ENCODE results near the gene TEDDM1.
A peak's percentile ranks its signal among the peaks of the same experiment; 100 is the strongest.

Gene TEDDM1

DNA sequence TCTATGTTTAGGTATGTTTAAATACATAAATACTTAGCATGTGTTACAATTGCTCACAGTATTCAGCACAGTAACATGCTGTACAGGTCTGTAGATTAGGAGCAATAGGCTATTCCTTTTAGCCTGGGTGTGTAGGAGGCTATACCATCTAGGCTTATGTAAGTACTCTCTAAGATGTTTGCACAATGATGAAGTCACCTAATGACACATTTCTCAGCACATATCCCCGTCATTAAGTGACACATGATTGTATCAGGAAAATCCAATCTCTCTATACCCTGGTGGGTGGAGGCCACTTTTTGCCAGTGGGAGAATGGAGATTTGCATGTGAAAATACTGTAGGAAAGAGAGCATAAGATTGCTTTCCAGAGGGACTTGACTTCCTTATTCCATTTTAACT is 5.5 kb upstream of the TEDDM1 start:
- DNase-seq, result peak; percentile 85 to 98

GRCh38 chr1:182405578-182405977 is 5.1 kb upstream of the TEDDM1 start:
- DNase-seq, result no peak

DNA sequence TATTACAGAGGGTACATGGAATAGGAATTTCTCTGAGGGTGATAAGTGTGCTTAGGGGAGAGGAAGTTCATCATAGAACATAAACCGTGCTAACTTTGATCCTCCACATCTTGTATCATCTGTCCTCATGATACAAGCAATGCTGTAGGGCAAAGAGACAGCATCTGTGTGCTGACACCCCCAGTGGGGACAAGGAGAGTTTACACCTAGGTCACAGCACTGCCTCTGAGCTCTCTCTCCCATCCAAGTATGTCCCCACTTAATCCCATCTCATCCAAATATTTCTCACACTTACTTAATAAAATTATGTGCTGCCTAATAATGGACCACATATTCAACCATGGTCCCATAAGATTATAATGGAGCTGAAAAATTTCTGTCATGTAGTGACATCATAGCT is 4.3 kb upstream of the TEDDM1 start:
- no peak for DNase-seq

DNA sequence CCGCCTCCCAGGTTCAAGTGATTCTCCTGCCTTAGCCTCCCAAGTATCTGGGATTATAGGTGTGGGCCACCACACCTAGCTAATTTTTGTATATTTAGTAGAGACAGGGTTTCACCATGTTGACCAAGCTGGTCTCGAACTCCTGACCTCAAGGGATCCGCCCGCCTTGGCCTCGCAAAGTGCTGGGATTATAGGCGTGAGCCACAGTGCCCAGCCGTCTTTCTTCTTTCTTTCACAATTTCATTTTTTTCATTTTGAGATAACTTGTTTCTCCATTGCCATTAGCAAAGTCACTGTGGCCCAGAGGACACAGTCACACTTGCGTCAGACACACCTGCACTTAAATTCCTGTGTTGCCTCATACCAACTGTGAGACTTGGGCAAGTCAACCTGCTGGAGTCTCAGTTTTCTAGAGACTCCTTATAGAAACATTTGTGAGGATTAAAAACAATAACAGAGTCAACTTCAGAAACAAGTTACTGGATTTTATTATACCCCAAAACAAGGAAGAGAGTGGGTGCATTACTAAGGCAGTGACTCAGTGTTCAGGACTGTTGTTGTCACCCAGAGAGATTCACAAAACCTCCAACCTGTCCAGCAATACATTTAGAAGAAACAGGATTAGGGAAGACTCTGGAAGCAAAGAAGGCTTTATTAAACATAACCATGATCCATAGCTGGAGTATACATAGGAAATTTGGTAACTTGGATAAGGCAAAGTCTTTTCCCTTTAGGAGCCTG is 2.6 kb downstream of the TEDDM1 start:
- peak in 1 of 2 donors; percentile 16 for DNase-seq

- DNase-seq, result peak in 1 of 2 donors; percentile 13
Observed at GRCh38 chr1:182395906-182396305, 4.6 kb downstream of the TEDDM1 start.

GRCh38 chr1:182394055-182394775 is 6.3 kb downstream of the TEDDM1 start:
- peak; percentile 78 to 86 for DNase-seq

DNA sequence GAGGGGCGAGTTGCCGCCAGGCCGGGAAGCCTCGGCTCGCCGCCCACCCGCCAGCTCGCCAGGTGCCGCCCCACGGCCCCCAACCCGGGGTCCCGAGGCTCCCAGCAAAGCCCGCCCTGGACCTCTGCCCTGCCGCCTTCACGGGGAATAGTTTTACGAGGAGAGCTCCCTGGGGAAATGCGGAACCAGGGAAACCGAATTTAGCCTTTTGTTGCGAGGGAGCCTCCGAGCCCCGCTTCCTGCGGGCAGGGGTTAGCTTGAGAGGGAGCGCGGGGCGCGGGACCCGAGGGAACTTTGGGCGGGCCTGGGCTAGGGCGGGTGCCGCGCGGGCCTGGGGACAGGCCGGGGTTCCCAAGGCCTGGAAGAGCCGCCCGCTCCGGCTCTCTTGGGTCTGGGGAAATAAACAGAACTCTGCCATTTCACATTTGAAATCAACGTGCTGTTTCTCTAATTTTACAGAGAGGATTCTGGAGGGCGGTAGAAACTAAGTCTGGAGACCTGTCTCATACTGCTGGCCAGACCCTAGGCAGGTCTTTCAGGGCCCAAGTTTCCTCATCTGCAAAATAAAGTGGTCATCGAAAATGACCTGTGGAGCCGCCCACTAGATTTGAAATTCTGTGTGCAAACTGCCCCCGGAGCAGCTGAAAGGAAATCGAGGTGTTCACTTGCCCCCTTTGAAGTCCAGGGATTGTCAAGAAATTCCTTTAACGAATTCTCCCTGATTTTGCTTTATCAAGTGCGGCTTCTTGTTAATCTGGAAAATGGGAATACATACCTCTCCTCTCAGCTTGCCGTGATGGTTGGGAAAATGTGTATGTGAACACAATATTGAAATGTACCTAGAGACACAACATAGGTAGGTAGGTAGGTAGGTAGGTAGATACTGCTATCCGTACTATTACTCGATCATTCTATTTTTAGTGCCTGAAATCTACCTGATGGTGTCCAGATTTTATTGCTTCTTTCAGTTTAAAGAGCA is 8.1 kb downstream of the TEDDM1 start:
- peak; percentile 43 to 49 for DNase-seq

DNA sequence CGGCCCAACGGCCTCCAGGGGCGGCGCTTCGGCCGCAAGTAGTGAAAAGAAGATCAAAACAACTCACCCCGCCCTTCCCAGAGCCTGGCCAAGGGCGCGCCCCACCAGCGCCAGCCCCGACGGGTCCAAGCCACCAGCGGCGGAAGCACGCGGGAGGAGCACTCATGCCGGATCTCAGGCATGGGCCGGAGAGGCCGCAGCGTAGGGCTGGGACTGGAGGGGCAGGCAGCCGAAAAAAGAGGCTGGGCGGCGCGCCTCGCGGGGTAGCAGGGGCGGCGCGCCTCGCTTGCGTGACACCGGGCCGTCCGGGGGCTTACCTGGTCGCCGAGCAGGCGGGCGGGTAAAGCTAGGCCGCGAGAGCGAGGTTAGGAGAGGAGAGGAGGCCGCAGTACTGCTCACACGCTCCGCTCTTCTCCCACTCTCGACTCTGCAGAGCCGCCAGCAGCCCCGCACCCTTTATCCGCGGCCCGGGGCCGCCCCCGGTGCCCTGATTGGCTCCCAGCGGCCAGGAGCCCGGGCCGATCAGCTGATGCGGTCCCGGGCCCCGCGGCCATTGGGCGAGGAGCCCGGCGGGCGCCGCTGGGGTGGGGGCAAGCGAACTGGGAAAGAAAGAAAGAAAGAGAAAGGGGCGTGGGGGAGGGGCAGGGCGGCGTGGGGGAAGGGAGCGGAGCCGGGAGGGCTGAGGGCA is 9.0 kb downstream of the TEDDM1 start, which contains the start of gene GLUL:
Gene GLUL, minus strand, starts transcription at position 429 of the 688 bp plus-strand sequence. CDS start 3,053 bp downstream, outside the sequence.
- DNase-seq, result peak; percentile 87 to 89

DNA sequence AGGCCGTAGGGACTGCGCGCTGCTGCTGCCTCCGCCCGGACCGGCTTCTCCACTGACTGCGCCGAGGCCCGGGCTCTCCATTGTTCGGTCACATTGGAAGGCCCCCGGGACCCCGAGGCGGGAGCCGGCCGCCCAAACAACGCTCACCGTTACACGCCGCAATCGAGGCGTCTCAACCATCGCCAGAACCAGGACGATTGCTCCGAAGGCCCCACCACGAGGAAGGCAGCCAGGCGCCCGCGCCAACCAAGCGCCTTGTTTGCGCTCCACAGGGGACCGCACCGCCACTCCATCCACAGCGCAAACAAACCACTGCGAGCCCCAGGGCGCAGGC is 9.5 kb downstream of the TEDDM1 start:
- no peak for DNase-seq

GRCh38 chr1:182389619-182390047 is 10.8 kb downstream of the TEDDM1 start:
- peak in 1 of 2 donors; percentile 52 for DNase-seq

- DNase-seq, result no peak
Observed at GRCh38 chr1:182388392-182389134, 11.9 kb downstream of the TEDDM1 start.

DNA sequence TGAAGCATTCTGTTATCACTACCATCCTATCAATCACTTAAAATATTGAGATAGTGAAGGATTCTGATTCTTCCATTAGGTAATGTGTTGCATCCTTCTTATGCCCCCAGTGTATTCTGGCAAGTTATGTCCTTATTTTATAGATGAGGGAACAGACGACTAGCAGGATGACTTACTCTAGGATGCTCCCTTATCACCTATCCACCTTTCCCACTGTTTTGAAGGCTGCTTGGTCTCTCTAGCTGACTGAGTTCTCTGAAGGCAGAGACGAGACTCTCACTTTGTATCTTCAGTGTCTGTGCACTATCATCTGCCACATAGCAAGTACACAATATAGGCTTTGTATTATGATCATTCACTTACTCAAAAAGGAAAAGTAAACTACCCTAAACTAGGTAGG is 12.9 kb downstream of the TEDDM1 start:
- no peak for DNase-seq

DNA sequence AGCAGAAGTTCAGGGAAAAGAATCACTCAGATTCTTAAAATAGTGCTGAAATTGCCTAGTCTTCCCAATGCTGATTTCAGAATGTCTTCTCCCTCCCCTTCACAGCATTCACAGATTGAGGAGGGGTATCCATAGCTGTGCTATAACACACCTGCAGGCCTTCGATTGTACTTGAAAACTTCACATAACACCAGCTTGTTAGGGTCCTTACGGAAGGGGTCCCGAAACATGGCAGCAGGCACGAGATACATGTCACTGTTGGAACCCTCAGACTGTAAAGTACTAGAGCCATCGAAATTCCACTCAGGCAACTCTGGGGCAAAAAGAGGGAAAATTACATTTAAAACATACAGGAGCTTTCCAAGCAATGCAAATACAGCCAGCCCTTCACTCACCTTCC is 13.5 kb downstream of the TEDDM1 start:
- DNase-seq, result no peak

DNA sequence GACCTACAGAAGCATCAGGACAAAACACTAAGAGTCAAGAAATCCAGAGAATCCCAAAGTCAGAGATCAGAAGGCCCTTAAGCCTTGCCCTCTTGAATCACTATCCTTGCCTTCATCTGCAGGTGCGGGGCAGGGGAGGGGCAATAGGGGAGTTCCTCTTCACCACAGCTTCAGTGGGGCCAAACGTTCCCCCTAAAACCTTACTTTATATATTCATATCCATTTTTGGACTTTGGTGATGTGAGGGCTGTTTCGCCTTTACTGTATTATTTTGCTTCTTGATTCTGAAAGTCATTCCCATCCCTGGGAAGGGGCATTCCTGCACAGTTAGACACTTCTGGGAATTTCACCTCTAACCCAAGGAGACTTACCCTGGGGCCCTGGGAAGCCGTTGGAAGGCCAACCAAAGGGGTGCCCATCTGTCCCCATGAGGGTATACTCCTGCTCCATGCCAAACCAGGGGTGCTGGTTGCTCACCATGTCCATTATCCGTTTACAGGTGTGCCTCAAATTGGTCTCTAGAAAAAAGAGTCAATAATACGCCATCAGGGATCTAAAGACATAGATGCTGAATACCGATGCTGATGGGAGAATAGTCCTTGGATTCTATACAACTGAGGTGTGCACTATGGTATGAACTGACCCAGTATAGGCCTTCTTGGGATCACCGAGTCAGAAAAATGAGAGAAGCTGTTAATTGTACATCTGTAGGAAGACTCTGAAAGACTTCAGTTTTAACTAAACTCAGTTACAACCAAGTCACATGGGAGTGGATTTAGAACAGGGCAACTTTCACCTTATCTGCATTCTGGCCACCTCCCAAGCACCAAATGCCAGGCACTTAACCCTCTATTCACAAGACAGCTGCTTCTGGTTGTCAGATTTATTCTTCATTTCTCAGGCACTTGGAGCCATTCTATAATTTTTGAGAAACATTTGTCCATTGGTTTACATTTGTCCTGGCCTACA is 14.3 kb downstream of the TEDDM1 start:
- no peak for DNase-seq

GRCh38 chr1:182384387-182384960 is 16.0 kb downstream of the TEDDM1 start:
- no peak for DNase-seq

GRCh38 chr1:182383934-182384333 is 16.5 kb downstream of the TEDDM1 start:
- no peak for DNase-seq

GRCh38 chr1:182383037-182383661 is 17.3 kb downstream of the TEDDM1 start:
- no peak for DNase-seq

- DNase-seq, result no peak
Observed at GRCh38 chr1:182381962-182382819, 18.3 kb downstream of the TEDDM1 start.

GRCh38 chr1:182380199-182380598 is 20.3 kb downstream of the TEDDM1 start:
- no peak for DNase-seq
